WTC11 (cell line): Measurements from ENCODE around the gene SOCS7.

Experiments used
- FOXP1 ChIP-seq: sonication (generic); formaldehyde crosslinking; IDR thresholded peaks from 2 replicates; pipeline ENCODE4 v1.8.0; 2022; ENCODE audit warnings: missing genetic modification reagents, mild to moderate bottlenecking, moderate library complexity, borderline replicate concordance
- SMAD4 ChIP-seq: sonication (generic); formaldehyde crosslinking; IDR thresholded peaks from 2 replicates; pipeline ENCODE4 v1.8.0; 2022; ENCODE audit warnings: mild to moderate bottlenecking, missing genetic modification reagents
- SP1 ChIP-seq: sonication (generic); formaldehyde crosslinking; conservative IDR thresholded peaks from 2 replicates; pipeline ENCODE4 v1.8.1; 2022; ENCODE audit warnings: missing genetic modification reagents
- ZBTB21 ChIP-seq: sonication (generic); formaldehyde crosslinking; IDR thresholded peaks from 2 replicates; pipeline ENCODE4 v1.8.1; 2023; ENCODE audit warnings: mild to moderate bottlenecking, missing genetic modification reagents, borderline replicate concordance
- TF ChIP-seq, protein P1 (sequence below): sonication (generic); formaldehyde crosslinking; IDR thresholded peaks from 2 replicates; pipeline ENCODE4 v1.8.0; 2022; ENCODE audit warnings: missing genetic modification reagents
- TF ChIP-seq, protein P2 (sequence below): fragments of 200-600 bp; IDR thresholded peaks from 2 replicates; pipeline ENCODE4 v1.8.0; 2022; ENCODE audit warnings: antibody characterized with exemption
- TF ChIP-seq, protein P3 (sequence below): sonication (generic); formaldehyde crosslinking; IDR thresholded peaks from 2 replicates; pipeline ENCODE4 v1.8.1; 2023; ENCODE audit warnings: mild to moderate bottlenecking, moderate library complexity, missing genetic modification reagents

GRCh38 chr17:38426441-38426840, 74.8 kb downstream of the SOCS7 start:
- TF ChIP-seq, protein P1, sequence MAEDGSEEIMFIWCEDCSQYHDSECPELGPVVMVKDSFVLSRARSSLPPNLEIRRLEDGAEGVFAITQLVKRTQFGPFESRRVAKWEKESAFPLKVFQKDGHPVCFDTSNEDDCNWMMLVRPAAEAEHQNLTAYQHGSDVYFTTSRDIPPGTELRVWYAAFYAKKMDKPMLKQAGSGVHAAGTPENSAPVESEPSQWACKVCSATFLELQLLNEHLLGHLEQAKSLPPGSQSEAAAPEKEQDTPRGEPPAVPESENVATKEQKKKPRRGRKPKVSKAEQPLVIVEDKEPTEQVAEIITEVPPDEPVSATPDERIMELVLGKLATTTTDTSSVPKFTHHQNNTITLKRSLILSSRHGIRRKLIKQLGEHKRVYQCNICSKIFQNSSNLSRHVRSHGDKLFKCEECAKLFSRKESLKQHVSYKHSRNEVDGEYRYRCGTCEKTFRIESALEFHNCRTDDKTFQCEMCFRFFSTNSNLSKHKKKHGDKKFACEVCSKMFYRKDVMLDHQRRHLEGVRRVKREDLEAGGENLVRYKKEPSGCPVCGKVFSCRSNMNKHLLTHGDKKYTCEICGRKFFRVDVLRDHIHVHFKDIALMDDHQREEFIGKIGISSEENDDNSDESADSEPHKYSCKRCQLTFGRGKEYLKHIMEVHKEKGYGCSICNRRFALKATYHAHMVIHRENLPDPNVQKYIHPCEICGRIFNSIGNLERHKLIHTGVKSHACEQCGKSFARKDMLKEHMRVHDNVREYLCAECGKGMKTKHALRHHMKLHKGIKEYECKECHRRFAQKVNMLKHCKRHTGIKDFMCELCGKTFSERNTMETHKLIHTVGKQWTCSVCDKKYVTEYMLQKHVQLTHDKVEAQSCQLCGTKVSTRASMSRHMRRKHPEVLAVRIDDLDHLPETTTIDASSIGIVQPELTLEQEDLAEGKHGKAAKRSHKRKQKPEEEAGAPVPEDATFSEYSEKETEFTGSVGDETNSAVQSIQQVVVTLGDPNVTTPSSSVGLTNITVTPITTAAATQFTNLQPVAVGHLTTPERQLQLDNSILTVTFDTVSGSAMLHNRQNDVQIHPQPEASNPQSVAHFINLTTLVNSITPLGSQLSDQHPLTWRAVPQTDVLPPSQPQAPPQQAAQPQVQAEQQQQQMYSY: no peak
- TF ChIP-seq SP1 (CRISPR knock-in tag): no peak
- TF ChIP-seq SMAD4: no peak
- TF ChIP-seq, protein P2, sequence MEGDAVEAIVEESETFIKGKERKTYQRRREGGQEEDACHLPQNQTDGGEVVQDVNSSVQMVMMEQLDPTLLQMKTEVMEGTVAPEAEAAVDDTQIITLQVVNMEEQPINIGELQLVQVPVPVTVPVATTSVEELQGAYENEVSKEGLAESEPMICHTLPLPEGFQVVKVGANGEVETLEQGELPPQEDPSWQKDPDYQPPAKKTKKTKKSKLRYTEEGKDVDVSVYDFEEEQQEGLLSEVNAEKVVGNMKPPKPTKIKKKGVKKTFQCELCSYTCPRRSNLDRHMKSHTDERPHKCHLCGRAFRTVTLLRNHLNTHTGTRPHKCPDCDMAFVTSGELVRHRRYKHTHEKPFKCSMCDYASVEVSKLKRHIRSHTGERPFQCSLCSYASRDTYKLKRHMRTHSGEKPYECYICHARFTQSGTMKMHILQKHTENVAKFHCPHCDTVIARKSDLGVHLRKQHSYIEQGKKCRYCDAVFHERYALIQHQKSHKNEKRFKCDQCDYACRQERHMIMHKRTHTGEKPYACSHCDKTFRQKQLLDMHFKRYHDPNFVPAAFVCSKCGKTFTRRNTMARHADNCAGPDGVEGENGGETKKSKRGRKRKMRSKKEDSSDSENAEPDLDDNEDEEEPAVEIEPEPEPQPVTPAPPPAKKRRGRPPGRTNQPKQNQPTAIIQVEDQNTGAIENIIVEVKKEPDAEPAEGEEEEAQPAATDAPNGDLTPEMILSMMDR: no peak
- no peak for TF ChIP-seq ZBTB21 (CRISPR knock-in tag)
- TF ChIP-seq, protein P3, sequence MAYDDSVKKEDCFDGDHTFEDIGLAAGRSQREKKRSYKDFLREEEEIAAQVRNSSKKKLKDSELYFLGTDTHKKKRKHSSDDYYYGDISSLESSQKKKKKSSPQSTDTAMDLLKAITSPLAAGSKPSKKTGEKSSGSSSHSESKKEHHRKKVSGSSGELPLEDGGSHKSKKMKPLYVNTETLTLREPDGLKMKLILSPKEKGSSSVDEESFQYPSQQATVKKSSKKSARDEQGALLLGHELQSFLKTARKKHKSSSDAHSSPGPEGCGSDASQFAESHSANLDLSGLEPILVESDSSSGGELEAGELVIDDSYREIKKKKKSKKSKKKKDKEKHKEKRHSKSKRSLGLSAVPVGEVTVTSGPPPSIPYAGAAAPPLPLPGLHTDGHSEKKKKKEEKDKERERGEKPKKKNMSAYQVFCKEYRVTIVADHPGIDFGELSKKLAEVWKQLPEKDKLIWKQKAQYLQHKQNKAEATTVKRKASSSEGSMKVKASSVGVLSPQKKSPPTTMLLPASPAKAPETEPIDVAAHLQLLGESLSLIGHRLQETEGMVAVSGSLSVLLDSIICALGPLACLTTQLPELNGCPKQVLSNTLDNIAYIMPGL (CRISPR knock-in tag): no peak
- TF ChIP-seq FOXP1 (CRISPR knock-in tag): no peak
